GM15510 (cell line): ENCODE results near the gene SHC3.

ENCODE experiments used
- POLR2A ChIP-seq: IDR thresholded peaks from 3 replicates; pipeline ENCODE4 v1.6.1; 2011; ENCODE audit warnings: borderline replicate concordance; ENCODE audit not compliant: insufficient read length; ENCODE audit errors: extremely low read depth

SHC3 gene, protein sequence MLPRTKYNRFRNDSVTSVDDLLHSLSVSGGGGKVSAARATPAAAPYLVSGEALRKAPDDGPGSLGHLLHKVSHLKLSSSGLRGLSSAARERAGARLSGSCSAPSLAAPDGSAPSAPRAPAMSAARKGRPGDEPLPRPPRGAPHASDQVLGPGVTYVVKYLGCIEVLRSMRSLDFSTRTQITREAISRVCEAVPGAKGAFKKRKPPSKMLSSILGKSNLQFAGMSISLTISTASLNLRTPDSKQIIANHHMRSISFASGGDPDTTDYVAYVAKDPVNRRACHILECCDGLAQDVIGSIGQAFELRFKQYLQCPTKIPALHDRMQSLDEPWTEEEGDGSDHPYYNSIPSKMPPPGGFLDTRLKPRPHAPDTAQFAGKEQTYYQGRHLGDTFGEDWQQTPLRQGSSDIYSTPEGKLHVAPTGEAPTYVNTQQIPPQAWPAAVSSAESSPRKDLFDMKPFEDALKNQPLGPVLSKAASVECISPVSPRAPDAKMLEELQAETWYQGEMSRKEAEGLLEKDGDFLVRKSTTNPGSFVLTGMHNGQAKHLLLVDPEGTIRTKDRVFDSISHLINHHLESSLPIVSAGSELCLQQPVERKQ

GRCh38 chr9:89177944-89178829 lies at the start of gene SHC3:
TSS of gene SHC3 (minus strand) at chr9:89178818. CDS start at chr9:89178460, 358 bp downstream.
- no peak for TF ChIP-seq POLR2A

DNA sequence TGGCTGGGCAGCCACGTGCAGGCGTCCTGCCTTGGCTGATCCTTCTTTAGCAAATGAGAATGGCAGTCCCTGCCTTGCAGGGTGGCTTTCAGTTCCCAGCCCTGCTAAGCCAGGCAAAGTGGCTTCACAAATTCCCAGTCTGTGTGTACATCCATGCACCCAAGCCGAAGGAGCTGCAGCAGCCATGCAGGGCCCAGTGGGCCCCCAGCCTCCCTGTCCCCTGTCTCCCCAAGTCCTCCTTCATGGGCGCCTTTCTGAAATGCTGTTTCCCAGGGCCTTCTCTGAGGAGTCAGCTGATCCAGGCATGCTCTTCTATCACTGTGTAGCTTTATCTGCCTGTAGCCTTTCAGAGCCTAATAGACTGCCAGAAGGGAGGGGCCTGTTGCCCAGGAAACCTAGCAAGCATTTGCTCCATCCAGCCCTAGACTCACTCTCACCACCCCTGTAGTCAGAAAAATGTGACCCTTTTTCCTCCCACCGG lies 47.4 kb upstream of the SHC3 start:
- TF ChIP-seq POLR2A: no peak

DNA sequence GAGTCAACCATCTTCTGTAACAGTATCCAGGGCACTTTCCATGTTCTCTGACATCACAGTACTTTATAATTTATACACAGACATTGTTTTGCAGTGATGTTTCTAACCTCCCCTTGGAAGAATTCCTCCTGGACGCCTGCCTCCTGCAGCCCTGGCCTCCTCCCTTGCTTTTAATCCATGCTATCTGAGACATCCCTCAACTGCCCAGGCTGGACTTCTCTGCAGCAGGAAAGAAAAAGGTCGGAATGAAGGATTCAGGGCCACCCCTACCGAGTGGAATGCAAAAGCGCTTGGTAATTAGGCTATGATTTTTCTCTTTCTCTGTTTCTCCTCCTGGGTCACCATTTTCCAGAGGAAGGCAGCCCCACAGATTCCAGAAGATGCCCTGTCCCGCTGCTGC lies 47.0 kb upstream of the SHC3 start:
- TF ChIP-seq POLR2A: no peak

GRCh38 chr9:89225036-89225435 lies 46.4 kb upstream of the SHC3 start:
- TF ChIP-seq POLR2A: no peak

- TF ChIP-seq POLR2A: no peak
Observed at GRCh38 chr9:89224633-89225032, 46.0 kb upstream of the SHC3 start.

- no peak for TF ChIP-seq POLR2A
Observed at GRCh38 chr9:89223396-89223977, 44.9 kb upstream of the SHC3 start.

- no peak for TF ChIP-seq POLR2A
Observed at GRCh38 chr9:89219637-89220036, 41.0 kb upstream of the SHC3 start.

GRCh38 chr9:89218040-89218928 lies 39.7 kb upstream of the SHC3 start:
- TF ChIP-seq POLR2A: no peak

DNA sequence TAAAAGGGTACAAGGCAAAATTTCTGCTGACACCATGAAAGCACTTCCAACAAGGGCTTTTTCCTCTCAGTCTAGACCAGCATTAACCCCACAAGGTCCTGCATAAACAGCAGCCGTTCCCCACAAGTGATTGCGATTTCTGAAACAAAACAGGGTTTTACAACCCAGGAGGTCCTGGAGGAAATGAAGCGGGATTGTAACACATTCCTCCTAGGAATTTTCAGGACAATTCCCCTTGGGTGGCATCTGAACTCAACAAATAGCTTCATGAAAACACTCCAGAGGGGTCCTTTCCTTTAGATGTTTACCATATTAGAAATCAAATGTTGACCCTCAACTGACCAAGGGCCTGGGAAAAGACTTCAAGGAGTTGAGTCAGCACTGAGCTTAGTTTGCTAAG lies 36.7 kb upstream of the SHC3 start:
- TF ChIP-seq POLR2A: no peak

DNA sequence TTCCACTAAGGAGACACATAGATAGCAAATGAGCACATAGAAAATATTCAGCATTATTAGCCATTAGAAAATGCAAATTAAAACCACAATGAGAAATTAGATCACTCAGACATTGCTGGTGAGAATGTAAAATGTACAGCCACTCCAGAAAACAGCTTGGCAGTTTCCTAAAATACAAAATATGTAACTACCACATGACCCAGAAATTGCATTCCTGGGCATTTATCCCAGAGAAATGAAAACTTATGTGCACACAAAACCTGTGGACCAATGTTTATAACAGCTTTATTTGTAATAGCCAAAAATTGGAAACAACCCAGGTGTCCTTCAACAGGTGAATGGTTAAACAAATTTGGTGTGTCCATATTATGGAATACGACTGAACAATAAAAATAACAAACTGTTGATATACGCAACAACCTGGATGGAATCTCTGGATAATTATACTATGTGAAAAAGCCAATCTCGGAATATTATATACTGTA lies 34.8 kb upstream of the SHC3 start:
- no peak for TF ChIP-seq POLR2A

- no peak for TF ChIP-seq POLR2A
Observed at GRCh38 chr9:89212171-89212570, 33.6 kb upstream of the SHC3 start.

DNA sequence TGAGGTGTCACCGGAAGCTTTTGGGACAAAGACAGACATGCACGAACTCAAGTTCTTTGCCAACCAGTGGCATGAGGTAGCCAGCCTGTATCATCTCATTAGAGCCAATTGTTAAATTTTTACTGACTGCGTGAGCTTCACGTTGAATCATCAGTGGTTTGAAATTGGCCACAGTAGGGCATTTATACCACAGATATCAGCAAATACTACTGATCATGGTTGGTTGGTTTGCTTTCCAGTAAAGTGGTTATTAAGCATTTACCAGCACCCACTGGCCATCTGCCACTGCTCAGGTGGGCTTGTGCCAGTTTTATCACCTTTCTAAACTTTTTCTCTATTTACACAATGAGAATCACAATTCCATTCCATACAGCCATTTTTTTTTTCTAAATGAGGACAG lies 28.4 kb upstream of the SHC3 start:
- TF ChIP-seq POLR2A: no peak

DNA sequence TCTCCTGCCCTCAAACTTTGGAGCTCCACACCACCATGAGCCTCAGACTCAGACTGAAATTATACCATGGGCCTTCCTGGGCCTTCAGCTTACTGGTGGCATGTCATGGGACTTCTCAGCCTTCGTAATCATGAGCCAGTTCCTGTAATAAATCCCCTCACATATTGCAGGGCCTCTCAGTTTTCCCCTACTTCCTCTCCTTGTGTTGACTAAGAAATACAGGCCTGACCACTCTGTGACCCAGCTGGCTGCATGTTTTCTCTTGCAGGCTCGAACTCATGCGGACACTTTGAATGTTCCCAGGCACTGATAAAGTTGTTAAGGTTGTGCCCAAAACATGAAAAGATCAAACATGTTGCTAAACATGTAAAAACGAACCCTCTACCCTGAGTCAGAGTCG lies 26.2 kb upstream of the SHC3 start:
- TF ChIP-seq POLR2A: no peak
